ENCODE measurements around the gene UROS.

- TF ChIP-seq, protein P1, sequence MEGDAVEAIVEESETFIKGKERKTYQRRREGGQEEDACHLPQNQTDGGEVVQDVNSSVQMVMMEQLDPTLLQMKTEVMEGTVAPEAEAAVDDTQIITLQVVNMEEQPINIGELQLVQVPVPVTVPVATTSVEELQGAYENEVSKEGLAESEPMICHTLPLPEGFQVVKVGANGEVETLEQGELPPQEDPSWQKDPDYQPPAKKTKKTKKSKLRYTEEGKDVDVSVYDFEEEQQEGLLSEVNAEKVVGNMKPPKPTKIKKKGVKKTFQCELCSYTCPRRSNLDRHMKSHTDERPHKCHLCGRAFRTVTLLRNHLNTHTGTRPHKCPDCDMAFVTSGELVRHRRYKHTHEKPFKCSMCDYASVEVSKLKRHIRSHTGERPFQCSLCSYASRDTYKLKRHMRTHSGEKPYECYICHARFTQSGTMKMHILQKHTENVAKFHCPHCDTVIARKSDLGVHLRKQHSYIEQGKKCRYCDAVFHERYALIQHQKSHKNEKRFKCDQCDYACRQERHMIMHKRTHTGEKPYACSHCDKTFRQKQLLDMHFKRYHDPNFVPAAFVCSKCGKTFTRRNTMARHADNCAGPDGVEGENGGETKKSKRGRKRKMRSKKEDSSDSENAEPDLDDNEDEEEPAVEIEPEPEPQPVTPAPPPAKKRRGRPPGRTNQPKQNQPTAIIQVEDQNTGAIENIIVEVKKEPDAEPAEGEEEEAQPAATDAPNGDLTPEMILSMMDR (IDR thresholded peaks at IDR 0.05): no peak
- TF ChIP-seq POLR2A (IDR thresholded peaks at IDR 0.05): no peak
Observed at GRCh38 chr10:125757742-125758141, 65.3 kb downstream of the UROS start.
